Nucleus accumbens (tissue), 56 donors: ENCODE measurements around the gene VWA8.
"Not testable (repeated sequence)": the region's sequence is repeated elsewhere in the genome, so short reads cannot be mapped to it uniquely, and the experiment has no call there.

Experiments
- DNase-seq, 56 donors: peaks; one replicate each; lab custom pipeline; 2025; lab: John Stamatoyannopoulos, UW

The VWA8 gene

DNA sequence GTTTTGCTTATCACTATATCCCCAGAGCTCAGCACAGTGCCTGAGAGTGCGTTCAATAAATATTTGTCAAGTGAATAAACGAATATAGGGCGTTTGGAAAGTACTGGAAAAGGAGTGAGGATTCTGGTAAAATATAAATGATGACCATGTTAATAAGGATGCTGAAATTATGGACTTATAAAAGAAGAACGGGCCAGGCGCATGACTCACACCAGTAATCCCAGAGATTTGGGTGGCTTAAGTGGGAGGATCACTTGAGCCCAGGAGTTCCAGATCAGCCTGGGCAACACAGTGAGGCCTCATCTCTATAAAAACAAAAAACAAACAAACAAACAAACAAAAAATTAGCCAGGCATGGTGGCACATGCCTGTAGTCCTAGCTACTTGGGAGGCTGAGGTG lies 198.1 kb downstream of the VWA8 start:
- no peak for DNase-seq

DNA sequence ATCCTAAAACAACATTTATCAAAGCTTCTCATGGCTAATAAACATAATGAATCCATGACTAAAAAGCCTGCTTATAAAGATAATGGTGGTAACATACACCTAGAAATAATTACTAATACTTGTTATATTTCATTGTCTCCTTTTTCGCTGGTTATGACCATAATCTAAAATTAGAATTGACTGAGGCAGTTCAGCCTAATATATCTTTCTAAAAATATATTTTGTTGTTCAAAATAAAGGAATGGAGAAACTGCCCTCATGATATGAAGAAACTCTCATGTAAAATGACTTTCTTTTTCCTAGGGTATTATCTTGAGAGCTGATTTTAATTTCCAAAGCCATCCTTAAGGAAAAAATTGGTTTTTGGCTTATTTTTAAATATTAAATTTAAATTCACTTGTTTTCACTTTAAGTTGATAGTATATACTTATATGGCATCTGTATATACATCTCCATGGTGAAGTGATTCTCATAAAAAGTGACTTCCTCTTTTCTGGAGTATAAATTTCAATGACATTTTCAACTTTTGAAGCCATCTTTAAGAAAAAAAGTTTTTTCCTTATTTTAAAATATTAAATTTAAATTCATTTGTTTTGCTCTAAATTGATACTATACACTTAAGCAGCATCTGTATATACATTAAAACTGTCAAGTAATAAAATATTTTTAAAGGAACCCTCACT lies 204.6 kb downstream of the VWA8 start:
- no peak for DNase-seq

DNA sequence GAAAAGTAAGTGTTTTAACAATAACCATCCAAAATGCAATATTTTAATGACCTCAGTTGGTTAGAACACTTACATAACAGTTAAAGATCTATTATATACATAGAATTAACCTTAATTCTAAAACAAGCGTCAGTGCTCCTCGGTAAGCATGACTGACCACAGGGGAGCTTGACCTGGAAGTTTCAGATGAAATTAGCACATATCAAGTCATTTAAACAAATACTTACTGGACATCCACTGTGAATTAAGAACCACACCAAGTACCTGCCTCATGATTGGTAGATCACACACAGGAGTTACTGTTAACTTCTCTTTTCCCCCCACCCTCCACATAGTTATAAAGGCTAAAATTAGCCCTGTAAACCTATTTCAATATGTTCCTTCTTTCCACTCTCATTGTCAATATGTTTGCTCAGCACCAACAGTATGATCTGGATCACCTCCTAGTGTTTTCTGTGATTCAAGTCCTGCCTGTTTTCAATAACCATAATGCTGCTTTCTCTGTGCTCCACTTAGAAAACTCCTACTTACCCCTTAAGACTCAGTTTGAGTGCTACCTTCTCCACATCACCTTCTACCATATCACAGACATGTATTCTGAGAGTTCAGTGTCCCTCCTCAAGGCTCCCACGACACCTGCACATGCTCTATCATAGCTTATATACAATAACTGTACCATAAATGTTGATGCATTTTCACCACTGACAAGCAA lies 209.0 kb downstream of the VWA8 start:
- no peak for DNase-seq

DNA sequence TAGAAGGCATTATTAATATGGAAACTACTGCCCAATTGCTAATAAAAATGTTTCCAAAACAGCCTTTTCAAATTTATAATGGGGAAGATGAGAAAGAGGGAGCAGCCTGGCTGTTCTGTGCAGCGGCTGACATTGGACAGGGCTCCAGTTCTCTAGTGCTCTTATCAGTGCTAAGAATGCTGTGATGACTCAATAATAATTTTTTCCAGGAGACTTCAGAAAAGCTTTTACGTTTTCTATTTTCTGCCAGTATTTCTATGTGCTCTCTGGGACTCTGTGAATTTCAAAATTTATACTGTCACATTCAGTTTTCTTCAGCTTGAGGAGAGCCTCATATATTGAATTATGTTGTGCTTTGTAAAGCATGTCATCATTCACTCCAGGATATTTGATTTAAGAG lies 209.6 kb downstream of the VWA8 start:
- DNase-seq = no peak

DNA sequence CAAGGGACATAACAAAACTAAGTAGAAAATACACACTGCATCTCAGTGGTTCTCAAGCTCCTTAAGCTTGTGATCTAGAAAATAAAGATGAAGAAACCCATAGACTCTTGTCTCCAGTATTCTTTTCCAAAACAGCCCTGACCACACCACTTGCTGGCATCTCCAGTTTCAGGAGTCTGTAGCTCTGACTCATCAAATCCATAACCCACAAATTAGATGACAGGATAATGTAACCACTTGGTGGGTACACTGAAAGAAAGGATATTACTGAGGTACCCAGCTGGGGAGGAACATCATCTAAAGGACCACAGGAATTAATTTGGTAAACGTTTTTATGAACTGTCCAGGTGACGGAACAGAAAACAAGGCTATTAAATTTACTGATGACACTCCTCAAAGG lies 214.7 kb downstream of the VWA8 start:
- DNase-seq = no peak

DNA sequence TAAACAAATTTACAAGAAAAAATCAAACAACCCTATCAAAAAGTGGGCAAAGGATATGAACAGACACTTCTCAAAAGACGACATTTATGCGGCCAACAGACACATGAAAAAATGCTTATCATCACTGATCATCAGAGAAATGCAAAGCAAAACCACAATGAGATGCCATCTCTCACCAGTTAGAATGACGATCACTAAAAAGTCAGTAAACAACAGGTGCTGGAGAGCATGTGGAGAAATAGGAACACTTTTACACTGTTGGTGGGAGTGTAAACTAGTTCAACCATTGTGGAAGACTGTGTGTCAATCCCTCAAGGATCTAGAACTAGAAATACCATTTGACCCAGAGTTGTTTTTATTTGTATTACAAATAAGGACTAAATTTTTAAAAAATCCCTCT lies 215.4 kb downstream of the VWA8 start:
- DNase-seq = not testable (repeated sequence)

DNA sequence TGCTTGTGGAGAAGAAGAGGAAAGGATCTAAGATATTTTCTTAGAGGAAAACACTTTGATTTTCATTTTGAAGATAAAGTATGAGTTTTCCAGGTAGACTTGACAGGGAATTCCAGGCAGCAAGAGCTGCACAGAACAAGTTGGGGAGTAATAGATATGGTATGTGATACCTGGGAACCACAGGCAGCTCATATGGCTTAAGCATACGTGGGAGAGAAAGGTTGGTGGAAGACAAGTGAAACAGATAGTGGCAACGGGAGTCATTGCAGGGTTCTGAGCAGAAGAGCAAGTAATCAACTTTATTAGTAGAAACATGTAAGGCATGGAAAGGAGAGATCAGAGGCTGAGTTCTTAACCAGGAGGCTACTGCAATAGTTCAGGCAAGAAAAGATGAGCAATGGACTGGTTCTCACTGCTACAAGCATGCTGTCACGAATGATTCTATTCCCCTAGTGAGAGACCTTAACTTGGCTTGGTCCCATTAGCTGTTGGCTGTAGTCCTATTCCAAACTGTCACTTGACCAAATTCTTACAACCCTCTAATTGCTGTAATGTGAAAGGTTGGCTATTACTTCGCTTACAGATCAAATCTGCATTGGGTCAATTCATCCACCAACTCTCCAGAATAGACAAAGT lies 217.9 kb downstream of the VWA8 start:
- no peak for DNase-seq

DNA sequence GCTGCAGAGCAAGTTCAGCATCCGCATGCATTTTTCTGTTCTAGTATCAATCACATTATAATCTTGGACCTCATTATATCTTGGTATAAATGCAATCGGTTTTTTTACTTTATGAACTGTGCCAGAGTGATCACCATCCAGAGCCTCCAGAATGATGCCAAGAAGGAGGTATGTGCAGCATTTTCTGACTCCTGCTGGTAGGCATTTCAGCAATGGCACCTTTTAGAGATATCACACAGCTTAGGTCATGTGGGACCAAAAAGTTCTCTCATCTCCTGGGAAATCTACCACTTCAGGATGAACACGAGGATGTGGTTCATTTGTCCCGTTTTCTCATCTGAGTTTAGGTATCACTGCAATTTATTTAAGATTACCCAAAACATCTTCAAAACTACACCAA lies 220.4 kb downstream of the VWA8 start:
- no peak for DNase-seq

DNA sequence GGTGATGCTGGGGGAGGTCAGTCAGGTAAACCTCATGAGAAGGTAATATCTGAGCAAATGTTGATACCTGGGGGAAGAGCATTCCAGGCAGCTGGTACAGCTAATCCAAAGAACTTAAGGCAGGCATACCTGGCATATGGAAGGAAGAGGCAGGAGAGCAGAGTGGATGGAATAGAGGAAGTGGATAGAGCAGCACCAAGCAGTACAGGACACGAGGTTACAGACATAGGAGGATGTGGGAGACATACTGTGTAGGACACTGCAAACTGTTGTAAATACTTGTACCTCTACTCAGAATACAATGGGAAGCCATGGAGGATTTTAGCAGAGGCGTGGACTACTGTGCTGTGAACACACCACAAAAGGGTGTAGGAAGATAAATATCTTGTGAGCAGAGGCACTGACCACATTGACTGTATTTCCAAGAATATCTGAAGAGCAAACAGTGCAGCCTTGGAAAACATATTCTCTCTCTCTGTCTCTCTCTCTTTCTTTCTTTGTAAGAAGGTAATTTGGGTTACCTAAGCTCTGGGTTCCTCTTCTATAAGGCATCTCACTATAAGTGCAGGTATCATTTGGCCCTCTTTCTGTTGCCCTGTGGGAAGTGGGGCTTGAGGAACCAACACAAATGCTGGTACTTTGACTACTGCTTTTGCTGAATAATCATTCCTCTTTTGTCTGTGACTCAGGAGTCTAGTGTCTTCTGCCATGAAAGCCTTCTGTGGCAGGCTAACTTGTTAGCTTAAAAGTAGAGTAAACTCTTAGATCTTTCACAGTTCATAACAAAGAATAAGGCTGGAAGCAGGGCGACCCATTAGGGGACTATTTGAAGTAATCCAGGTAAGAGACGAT lies 238.0 kb downstream of the VWA8 start:
- DNase-seq = no peak

DNA sequence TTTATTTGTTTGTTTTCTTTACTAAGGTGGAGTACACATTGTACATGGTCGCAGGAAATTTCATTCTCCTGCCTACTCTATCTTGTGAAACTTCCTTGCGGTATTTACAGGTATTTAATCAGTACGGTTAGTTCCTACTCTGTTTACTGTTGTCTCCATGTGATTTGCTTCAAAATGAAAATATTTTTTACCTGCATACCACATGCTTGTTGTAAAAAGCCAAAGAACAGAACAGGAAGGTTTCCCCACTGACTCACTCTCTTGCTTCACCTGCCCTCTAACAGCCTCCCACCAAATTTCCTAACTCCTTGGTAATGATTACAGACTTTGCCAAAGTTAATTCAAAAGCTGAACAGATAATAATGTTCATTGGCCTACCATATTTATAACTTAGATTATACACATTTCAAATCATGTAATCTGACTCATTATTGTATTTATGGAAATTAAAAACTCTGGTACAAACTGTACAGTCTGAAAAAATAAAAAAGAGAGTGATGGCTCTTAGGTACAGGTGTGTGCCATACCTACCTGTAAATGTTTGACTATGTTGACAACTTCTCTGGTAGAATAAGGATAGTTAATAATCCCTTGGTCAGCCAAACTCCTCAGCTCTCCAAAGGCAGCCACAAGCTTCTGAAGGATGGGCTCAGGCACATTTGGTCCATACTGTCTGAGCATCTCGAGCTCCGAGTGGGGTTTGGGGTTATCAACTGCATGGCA lies 239.9 kb downstream of the VWA8 start:
- no peak for DNase-seq

DNA sequence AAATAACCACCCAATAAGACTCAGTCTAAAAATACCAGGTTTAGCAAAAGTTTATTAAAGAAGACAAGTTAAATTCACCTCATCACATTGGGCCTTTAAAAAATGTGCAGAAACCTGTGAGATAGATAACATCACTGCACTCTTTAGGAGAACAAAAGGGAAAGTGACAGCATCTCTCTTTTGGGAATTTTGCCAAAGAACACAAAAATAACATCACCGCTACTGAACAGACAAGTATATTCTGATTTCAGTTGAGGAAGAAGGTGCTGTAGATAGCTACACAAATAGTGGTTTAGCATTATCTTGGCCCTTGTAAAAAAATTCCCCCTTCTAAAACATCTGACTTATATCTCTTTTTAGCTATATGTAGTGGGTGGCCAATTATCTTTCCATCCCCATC lies 244.7 kb downstream of the VWA8 start:
- DNase-seq = no peak

DNA sequence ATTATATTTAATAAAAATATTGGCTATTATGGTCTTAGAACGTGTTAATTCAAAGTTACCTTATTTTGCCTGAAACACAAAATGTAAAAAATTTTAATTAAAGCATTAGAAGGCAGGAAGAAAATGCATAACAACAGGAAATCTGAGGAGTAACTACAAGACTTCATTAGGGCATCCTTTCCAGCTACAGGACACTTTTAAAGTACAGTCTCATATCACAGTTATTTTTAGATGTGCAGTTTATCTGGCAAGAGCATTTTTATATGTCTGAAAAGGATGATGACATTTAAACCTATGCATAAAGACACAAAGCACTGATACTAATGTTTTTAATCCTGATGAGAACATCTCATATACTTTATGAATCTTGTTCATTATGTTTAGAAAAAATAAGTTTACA lies 247.5 kb downstream of the VWA8 start:
- DNase-seq = no peak

DNA sequence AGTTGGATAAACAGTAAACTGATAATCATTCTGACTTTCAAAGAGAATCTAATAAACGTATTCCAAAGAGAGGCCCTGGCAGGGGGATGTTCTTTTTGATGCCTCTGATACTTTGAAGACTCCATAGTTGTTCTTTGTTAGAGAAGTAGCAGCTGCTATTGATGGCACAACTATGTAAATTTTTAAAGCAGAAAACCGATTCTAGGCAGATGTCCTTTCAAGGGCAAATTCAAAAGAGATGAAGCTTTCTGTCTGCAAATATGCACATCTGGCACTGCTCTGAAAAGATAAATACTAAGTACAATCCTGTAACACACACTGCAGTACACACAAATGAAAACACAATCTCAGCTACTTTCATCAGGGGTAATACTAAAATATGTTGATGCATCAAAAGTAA lies 250.1 kb downstream of the VWA8 start:
- no peak for DNase-seq

DNA sequence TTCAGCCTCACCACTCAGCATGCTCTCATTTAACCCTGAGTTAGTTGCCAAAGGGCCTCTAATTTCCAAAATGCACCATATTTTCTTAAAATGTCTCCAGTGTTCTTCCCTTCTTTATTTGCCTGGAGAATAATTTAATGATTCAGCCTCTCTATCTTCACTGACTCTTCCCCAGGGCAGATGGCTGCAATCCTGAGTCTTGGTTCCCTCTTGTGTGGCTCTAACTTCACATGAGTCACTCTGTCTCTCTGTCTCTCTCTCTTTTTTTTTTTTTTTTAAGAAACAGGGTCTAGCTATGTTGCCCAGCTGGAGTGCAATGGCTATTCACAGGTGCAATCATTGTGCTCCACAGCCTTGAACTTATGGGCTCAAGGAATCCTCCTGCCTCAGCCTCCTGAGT lies 251.4 kb downstream of the VWA8 start:
- DNase-seq = no peak

DNA sequence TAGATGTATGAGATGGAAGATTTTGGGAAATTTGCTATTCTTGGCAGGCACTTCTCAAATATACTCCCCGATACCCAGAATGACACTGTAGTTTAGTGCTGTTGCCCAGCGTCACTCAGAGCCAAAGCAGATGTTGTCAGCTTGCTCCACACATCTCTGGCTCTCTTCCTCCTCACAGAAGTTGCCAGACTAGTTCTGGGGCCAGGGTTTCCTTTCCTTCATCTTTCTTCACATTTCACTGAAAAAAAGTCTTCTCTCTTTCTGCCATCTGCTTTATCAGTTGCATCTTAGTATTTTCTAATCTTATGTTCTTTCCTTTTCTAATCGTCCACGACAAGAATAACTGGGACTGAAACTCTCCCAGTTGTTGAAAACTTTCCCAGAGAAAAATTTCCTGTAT lies 252.2 kb downstream of the VWA8 start:
- no peak for DNase-seq

DNA sequence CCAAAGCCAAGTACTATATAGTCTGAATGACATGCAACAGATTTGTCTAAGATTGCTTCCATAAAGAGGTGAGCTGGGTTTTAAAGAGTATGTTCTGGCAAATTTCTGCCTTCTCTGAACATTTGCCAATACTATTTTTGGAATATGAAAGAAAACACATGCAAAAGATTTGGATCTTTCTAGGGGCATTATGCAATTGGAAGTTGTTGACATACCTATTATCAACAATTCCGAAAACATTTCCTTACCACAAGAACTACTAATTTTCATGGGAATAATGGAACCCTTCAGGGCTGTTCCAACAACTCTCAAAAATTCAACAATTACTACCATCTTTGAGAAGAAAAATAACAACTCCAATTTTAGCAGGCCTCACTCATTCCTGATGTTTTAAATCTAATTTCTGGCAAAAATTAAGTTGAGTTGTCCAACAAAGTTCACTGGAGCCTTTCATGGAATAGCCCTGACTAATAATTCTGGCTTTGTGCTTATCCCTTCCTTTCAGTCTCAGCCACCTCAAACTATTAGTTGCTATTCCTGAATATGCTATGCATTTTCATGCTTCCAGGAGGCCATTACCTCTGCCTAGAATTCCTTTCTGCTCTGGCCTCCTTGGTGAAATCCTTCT lies 253.6 kb downstream of the VWA8 start:
- no peak for DNase-seq

DNA sequence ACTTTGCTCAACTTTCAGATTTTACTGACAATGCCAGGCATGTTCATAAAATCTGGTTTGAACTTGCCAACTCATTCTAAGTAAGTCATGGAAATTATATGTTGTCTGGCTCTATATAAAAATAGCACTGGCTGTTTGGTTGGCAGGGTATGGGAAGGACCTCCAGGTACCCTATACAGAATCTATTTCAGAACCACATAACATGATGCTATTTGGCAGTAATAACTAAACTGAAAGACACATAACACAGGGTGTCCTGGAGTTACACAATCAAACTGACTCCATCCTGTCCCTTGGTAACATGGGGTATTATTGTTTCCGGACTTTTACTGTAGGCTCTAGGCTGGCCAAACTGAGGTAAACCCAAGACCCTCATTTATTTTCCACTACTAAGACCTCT lies 254.8 kb downstream of the VWA8 start:
- no peak for DNase-seq

DNA sequence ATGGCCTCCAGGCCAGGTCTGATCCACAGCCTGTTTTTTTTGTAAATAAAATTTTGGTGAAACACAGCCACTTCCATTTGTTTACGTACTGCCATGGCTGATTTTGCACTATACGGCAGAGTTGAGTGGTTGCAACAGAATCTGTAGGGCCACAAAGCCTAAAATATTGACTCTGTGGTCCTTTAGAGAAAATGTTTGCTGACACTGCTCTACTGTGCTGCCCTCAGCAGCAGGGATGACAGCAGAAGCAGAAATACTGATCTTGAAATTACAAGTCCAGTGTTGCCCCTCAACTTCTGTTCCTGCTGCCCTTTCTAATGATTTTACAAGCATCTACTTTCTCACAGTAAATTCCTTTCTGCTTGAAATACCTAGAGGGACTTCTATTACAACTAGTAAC lies 258.4 kb downstream of the VWA8 start:
- no peak for DNase-seq

DNA sequence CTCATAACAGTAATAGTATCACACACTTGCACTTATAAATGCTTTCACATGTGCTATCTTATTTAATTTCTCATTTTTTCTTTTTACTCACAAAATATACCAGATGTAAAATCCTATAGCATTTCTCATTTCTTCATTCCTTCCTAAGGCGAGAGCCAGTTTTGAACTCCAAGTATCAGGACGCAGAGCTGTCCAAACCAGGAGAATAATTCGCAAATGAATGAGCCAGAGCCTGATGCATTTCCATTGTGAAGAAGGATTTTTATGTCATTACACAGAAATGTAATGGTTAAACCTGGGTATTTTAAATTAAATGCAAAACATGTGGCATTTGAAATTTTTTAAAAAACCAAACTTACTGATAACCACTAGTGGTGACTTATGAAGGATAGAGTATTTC lies 259.2 kb downstream of the VWA8 start:
- DNase-seq = no peak

DNA sequence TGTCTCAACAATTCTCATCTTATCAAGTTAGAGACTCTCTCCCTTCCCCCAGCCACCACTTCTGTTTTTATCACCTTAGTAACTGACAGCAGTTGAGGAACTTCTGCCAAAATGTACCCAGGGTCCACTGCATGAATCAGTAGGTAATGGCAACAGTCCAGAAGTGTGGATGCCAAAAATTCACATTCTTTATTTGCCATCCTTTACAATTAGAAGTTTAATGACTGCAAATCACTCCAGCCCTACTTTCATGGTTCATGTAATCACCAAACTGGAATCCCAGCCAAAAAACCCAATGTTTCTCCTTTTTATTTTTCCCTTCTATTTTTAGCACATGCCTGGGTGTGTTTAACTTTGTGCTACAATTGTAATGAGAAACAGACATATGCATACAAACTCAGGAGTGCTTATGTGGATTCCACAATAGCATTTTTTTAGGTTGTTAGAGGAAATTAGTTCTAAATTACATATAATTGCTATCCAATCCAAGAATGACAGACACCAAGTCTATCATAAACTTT lies 260.1 kb downstream of the VWA8 start:
- DNase-seq = no peak
